Measurements from ENCODE around the gene ROR1. TPM values are rescaled to one million over a fixed set of nuclear protein-coding genes. Genes with fewer than 3 reads are reported as not detected.

Gene ROR1
- total and polyA plus RNA-seq, 2 donors (not counting 3 experiments of a cell fraction or from before 2014, with no cell fraction given), result 2.6 to 3.5 TPM

GRCh38 chr1:63901094-63901493 is 127.3 kb downstream of the ROR1 start:
- no peak for TF ChIP-seq POLR2A (IDR thresholded peaks at IDR 0.05; ENCODE audit: low read depth, low read length)
- TF ChIP-seq MAX (IDR thresholded peaks at IDR 0.05; ENCODE audit: insufficient read depth, insufficient read length), result no peak
- no peak for TF ChIP-seq EZH2 (IDR thresholded peaks at IDR 0.05; ENCODE audit: borderline replicate concordance, low read depth, low read length, severe bottlenecking)
- no peak for TF ChIP-seq GATA2 (IDR thresholded peaks at IDR 0.05; ENCODE audit: insufficient read depth, insufficient read length, low read depth, low read length)
- no peak for TF ChIP-seq CTCF (IDR thresholded peaks at IDR 0.05; ENCODE audit: extremely low read depth in 1 of 2, insufficient read depth in 1 of 2, low read depth in 1 of 2, low read length in 2 of 2)
- TF ChIP-seq MYC (IDR thresholded peaks at IDR 0.05; ENCODE audit: low read depth, low read length), result no peak
- TF ChIP-seq POLR2AphosphoS5 (IDR thresholded peaks at IDR 0.05; ENCODE audit: insufficient read depth, low read depth, low read length), result no peak
- TF ChIP-seq JUN (IDR thresholded peaks at IDR 0.05; ENCODE audit: borderline replicate concordance, insufficient read depth, insufficient read length, low read depth), result no peak
- no peak for TF ChIP-seq FOS (IDR thresholded peaks at IDR 0.05; ENCODE audit: borderline replicate concordance, insufficient read depth, low read length)
- no peaks in the 10 kb centered on the region for H3K9me3 ChIP-seq (replicated peaks; ENCODE audit: control insufficient read depth, insufficient read depth, low read length)
- H3K4me1 ChIP-seq (ENCODE audit: control insufficient read depth, extremely low read depth, insufficient read depth, low read length), result peaks cover 4% of the 10 kb centered on the region
- no peaks in the 10 kb centered on the region for H3K9me1 ChIP-seq (replicated peaks; ENCODE audit: control insufficient read depth, extremely low read depth, insufficient read depth, low read length)
- POLR2A ChIA-PET, result no interaction called here
- no peaks in the 10 kb centered on the region for H4K20me1 ChIP-seq (replicated peaks; ENCODE audit: control insufficient read depth, extremely low read depth, insufficient read depth, low read length)
- H3K36me3 ChIP-seq (ENCODE audit: control insufficient read depth in 2 of 2, extremely low read depth in 1 of 2, insufficient read depth in 2 of 2, low read length in 2 of 2), result no peaks in the 10 kb centered on the region
- H3K27ac ChIP-seq (ENCODE audit: insufficient read depth, low read depth, low read length), result no peak overlapping the region
- intact Hi-C loops (cut with micrococcal nuclease), result loop anchor here (10.0 kb wide), 1 partner anchor 56 kb away; no protein-coding TSS in a partner anchor
- no peak overlapping the region for H2AFZ ChIP-seq (ENCODE audit: low read depth, low read length)
- CTCF ChIA-PET, result interaction anchor here (1.0 to 2.9 kb wide), 3 partner anchors 13 to 209 kb away, joined by 3 to 13 read pairs (median 3); no protein-coding TSS in a partner anchor
- dilution Hi-C loops (cut with MboI; ENCODE audit: extremely low pct_ligation_motif_present, low sequenced_read_pairs), result no loop called here
- no TSS peak for BruUV-seq (replicated peaks)
- H3K4me3 ChIP-seq (replicated peaks in 1 of 3; ENCODE audit: insufficient read depth in 1 of 3, low read depth in 1 of 3, low read length in 3 of 3), result no peak overlapping the region
- DNase-seq (ENCODE audit: low read depth, low spot score) (no peak), FAIRE-seq (no peak)
- H3K4me2 ChIP-seq (ENCODE audit: insufficient read depth, low read length), result no peak overlapping the region
- no peaks in the 10 kb centered on the region for H3K27me3 ChIP-seq (ENCODE audit: control insufficient read depth in 2 of 2, insufficient read depth in 2 of 2, low read length in 2 of 2)
- no peak overlapping the region for H3K9ac ChIP-seq (replicated peaks; ENCODE audit: extremely low read depth, insufficient read depth, low read length)
- no peaks in the 10 kb centered on the region for H3K79me2 ChIP-seq (ENCODE audit: control insufficient read depth, insufficient read depth, low read length)

Measured in endothelial cell of umbilical vein (primary cell).